ENCODE results near the gene EIF4E3. TPM values are rescaled to one million over a fixed set of nuclear protein-coding genes. Genes with fewer than 3 reads are reported as not detected.
A peak's percentile ranks its signal among the peaks of the same experiment; 100 is the strongest.

The EIF4E3 gene
- total RNA-seq: 10 to 100 TPM; 22.2 to 24.1 TPM
- polyA plus RNA-seq: 50.5 TPM

- peaks cover 0 to 1% of the 10 kb centered on the region in 2 donors for H3K27me3 Mint-ChIP-seq
- H3K4me1 Mint-ChIP-seq: peaks cover 75 to 81% (median 78%) of the 10 kb centered on the region in 3 donors
- peak; percentile 24 to 59 (median 47) for DNase-seq
- Histone ChIP-seq H3K27ac (ENCODE audit: low read depth, low read length) (peak within 1 kb of the TSS; percentile 76), H3K4me3 (ENCODE audit: low read length) (peak within 1 kb of the TSS; percentile 77), H3K9me3 (ENCODE audit: low read length) (no peaks in the 10 kb centered on the region), H3K4me1 (ENCODE audit: insufficient read depth, low read length) (peaks cover 66% of the 10 kb centered on the region), H3K36me3 (ENCODE audit: insufficient read depth, low read length) (no peaks in the 10 kb centered on the region), H3K27me3 (ENCODE audit: insufficient read depth, low read length, poor library complexity, severe bottlenecking) (no peaks in the 10 kb centered on the region)
- H3K36me3 Mint-ChIP-seq: peaks cover 0 to 25% (median 6%) of the 10 kb centered on the region in 3 donors
- peak within 1 kb of the TSS; percentile 94 to 99 (median 97) for H3K27ac Mint-ChIP-seq
- no peaks in the 10 kb centered on the region for H3K9me3 Mint-ChIP-seq
- ChIA-PET CTCF (no interaction called here), POLR2A (no interaction called here)
- peak within 1 kb of the TSS; percentile 93 to 98 (median 95) for H3K4me3 Mint-ChIP-seq
These were observed at the start of gene EIF4E3 for GRCh38 chr3:71725271-71725991. EIF4E3 (minus strand) TSS chr3:71725402; CDS start chr3:71725367, 35 bp downstream.

- no peaks in the 10 kb centered on the region for H3K36me3 ChIP-seq (ENCODE audit: insufficient read depth, low read length)
- H3K4me3 Mint-ChIP-seq: no peak overlapping the region
- CTCF ChIA-PET: no interaction called here
- POLR2A ChIA-PET: no interaction called here
- no peaks in the 10 kb centered on the region for H3K9me3 Mint-ChIP-seq
- no peaks in the 10 kb centered on the region for H3K9me3 ChIP-seq (ENCODE audit: low read length)
- no peak overlapping the region for H3K27ac ChIP-seq (ENCODE audit: low read depth, low read length)
- H3K4me3 ChIP-seq (ENCODE audit: low read length): no peak overlapping the region
- no peak for DNase-seq
- peaks cover 0 to 6% (median 0%) of the 10 kb centered on the region in 3 donors for H3K36me3 Mint-ChIP-seq
- peaks cover 9 to 35% of the 10 kb centered on the region in 2 donors for H3K27me3 Mint-ChIP-seq
- no peak overlapping the region for H3K27ac Mint-ChIP-seq
- H3K27me3 ChIP-seq (ENCODE audit: insufficient read depth, low read length, poor library complexity, severe bottlenecking): no peaks in the 10 kb centered on the region
- H3K4me1 Mint-ChIP-seq: no peaks in the 10 kb centered on the region
- H3K4me1 ChIP-seq (ENCODE audit: insufficient read depth, low read length): no peaks in the 10 kb centered on the region
These were observed 46.7 kb upstream of the EIF4E3 start for GRCh38 chr3:71771884-71772283.

GRCh38 chr3:71771126-71771525 is 45.9 kb upstream of the EIF4E3 start:
- H3K27me3 Mint-ChIP-seq: peaks cover 5 to 29% of the 10 kb centered on the region in 2 donors
- ChIA-PET POLR2A (interaction anchor here (0.5 kb wide), 1 partner anchor 16 kb away, joined by 4 read pairs; no protein-coding TSS in a partner anchor), CTCF (no interaction called here)
- Histone ChIP-seq H3K4me3 (ENCODE audit: low read length) (no peak overlapping the region), H3K27ac (ENCODE audit: low read depth, low read length) (no peak overlapping the region), H3K27me3 (ENCODE audit: insufficient read depth, low read length, poor library complexity, severe bottlenecking) (no peaks in the 10 kb centered on the region), H3K36me3 (ENCODE audit: insufficient read depth, low read length) (no peaks in the 10 kb centered on the region), H3K4me1 (ENCODE audit: insufficient read depth, low read length) (no peaks in the 10 kb centered on the region), H3K9me3 (ENCODE audit: low read length) (no peaks in the 10 kb centered on the region)
- no peak overlapping the region for H3K4me3 Mint-ChIP-seq
- DNase-seq: no peak
- H3K36me3 Mint-ChIP-seq: peaks cover 0 to 6% (median 0%) of the 10 kb centered on the region in 3 donors
- H3K4me1 Mint-ChIP-seq: no peaks in the 10 kb centered on the region
- H3K27ac Mint-ChIP-seq: no peak overlapping the region
- no peaks in the 10 kb centered on the region for H3K9me3 Mint-ChIP-seq

GRCh38 chr3:71763426-71763825 is 38.2 kb upstream of the EIF4E3 start:
- ChIA-PET CTCF (interaction anchor here (0.9 kb wide), 1 partner anchor 96 kb away, joined by 3 read pairs; no protein-coding TSS in a partner anchor), POLR2A (no interaction called here)
- no peaks in the 10 kb centered on the region for H3K27me3 ChIP-seq (ENCODE audit: insufficient read depth, low read length, poor library complexity, severe bottlenecking)
- Mint-ChIP-seq H3K27ac (no peak overlapping the region), H3K36me3 (peaks cover 0 to 1% (median 0%) of the 10 kb centered on the region in 3 donors), H3K4me1 (no peaks in the 10 kb centered on the region), H3K27me3 (peaks cover 13 to 22% of the 10 kb centered on the region in 2 donors), H3K9me3 (no peaks in the 10 kb centered on the region), H3K4me3 (no peak overlapping the region)
- DNase-seq: no peak
- no peaks in the 10 kb centered on the region for H3K36me3 ChIP-seq (ENCODE audit: insufficient read depth, low read length)
- H3K4me1 ChIP-seq (ENCODE audit: insufficient read depth, low read length): no peaks in the 10 kb centered on the region
- no peak overlapping the region for H3K4me3 ChIP-seq (ENCODE audit: low read length)
- no peaks in the 10 kb centered on the region for H3K9me3 ChIP-seq (ENCODE audit: low read length)
- H3K27ac ChIP-seq (ENCODE audit: low read depth, low read length): no peak overlapping the region

- Histone ChIP-seq H3K9me3 (ENCODE audit: low read length) (no peaks in the 10 kb centered on the region), H3K4me3 (ENCODE audit: low read length) (no peak overlapping the region), H3K27ac (ENCODE audit: low read depth, low read length) (no peak overlapping the region), H3K4me1 (ENCODE audit: insufficient read depth, low read length) (no peaks in the 10 kb centered on the region), H3K36me3 (ENCODE audit: insufficient read depth, low read length) (no peaks in the 10 kb centered on the region), H3K27me3 (ENCODE audit: insufficient read depth, low read length, poor library complexity, severe bottlenecking) (peaks cover 2% of the 10 kb centered on the region)
- H3K9me3 Mint-ChIP-seq: no peaks in the 10 kb centered on the region
- peaks cover 2 to 4% (median 3%) of the 10 kb centered on the region in 3 donors for H3K4me1 Mint-ChIP-seq
- no peak overlapping the region for H3K4me3 Mint-ChIP-seq
- POLR2A ChIA-PET: no interaction called here
- H3K27me3 Mint-ChIP-seq: peaks cover 11 to 33% of the 10 kb centered on the region in 2 donors
- H3K27ac Mint-ChIP-seq: no peak overlapping the region
- CTCF ChIA-PET: interaction anchor here (1.6 kb wide), 1 partner anchor 10 kb away, joined by 4 read pairs; no protein-coding TSS in a partner anchor
- H3K36me3 Mint-ChIP-seq: no peaks in the 10 kb centered on the region
- no peak for DNase-seq
These were observed 34.9 kb upstream of the EIF4E3 start for GRCh38 chr3:71760140-71760539.

GRCh38 chr3:71759401-71759800 is 34.2 kb upstream of the EIF4E3 start:
- Mint-ChIP-seq H3K4me3 (peak overlapping the region in 1 of 7 donors; percentile 19), H3K27ac (no peak overlapping the region), H3K9me3 (no peaks in the 10 kb centered on the region), H3K36me3 (no peaks in the 10 kb centered on the region), H3K27me3 (peaks cover 13 to 37% of the 10 kb centered on the region in 2 donors), H3K4me1 (peaks cover 4 to 7% (median 6%) of the 10 kb centered on the region in 3 donors)
- no peaks in the 10 kb centered on the region for H3K4me1 ChIP-seq (ENCODE audit: insufficient read depth, low read length)
- no peak overlapping the region for H3K27ac ChIP-seq (ENCODE audit: low read depth, low read length)
- no peak overlapping the region for H3K4me3 ChIP-seq (ENCODE audit: low read length)
- no peaks in the 10 kb centered on the region for H3K36me3 ChIP-seq (ENCODE audit: insufficient read depth, low read length)
- no peak for DNase-seq
- H3K27me3 ChIP-seq (ENCODE audit: insufficient read depth, low read length, poor library complexity, severe bottlenecking): peaks cover 5% of the 10 kb centered on the region
- H3K9me3 ChIP-seq (ENCODE audit: low read length): no peaks in the 10 kb centered on the region
- ChIA-PET POLR2A (no interaction called here), CTCF (no interaction called here)

- peaks cover 14 to 35% of the 10 kb centered on the region in 2 donors for H3K27me3 Mint-ChIP-seq
- Histone ChIP-seq H3K36me3 (ENCODE audit: insufficient read depth, low read length) (no peaks in the 10 kb centered on the region), H3K4me1 (ENCODE audit: insufficient read depth, low read length) (peaks cover under 1% of the 10 kb centered on the region), H3K27ac (ENCODE audit: low read depth, low read length) (no peak overlapping the region), H3K4me3 (ENCODE audit: low read length) (no peak overlapping the region), H3K9me3 (ENCODE audit: low read length) (no peaks in the 10 kb centered on the region), H3K27me3 (ENCODE audit: insufficient read depth, low read length, poor library complexity, severe bottlenecking) (peaks cover 7% of the 10 kb centered on the region)
- ChIA-PET CTCF (no interaction called here), POLR2A (interaction anchor here (0.5 kb wide), 1 partner anchor 35 kb away, joined by 3 read pairs; no protein-coding TSS in a partner anchor)
- no peak for DNase-seq
- no peak overlapping the region for H3K27ac Mint-ChIP-seq
- no peaks in the 10 kb centered on the region for H3K9me3 Mint-ChIP-seq
- no peak overlapping the region for H3K4me3 Mint-ChIP-seq
- no peaks in the 10 kb centered on the region for H3K36me3 Mint-ChIP-seq
- peaks cover 4 to 8% (median 6%) of the 10 kb centered on the region in 3 donors for H3K4me1 Mint-ChIP-seq
These were observed 32.9 kb upstream of the EIF4E3 start for GRCh38 chr3:71758091-71758490.

GRCh38 chr3:71754610-71755253 is 29.5 kb upstream of the EIF4E3 start:
- Mint-ChIP-seq H3K9me3 (no peaks in the 10 kb centered on the region), H3K27me3 (peaks cover 24 to 40% of the 10 kb centered on the region in 2 donors), H3K27ac (peak overlapping the region in 1 of 8 donors; percentile 36), H3K4me1 (peaks cover 6 to 16% (median 14%) of the 10 kb centered on the region in 3 donors), H3K4me3 (peak overlapping the region; percentile 70 to 88 (median 78)), H3K36me3 (peaks cover 0 to 3% (median 0%) of the 10 kb centered on the region in 3 donors)
- POLR2A ChIA-PET: interaction anchor here (0.6 kb wide), 1 partner anchor 125 kb away, joined by 3 read pairs; no protein-coding TSS in a partner anchor
- Histone ChIP-seq H3K4me1 (ENCODE audit: insufficient read depth, low read length) (peaks cover 6% of the 10 kb centered on the region), H3K27me3 (ENCODE audit: insufficient read depth, low read length, poor library complexity, severe bottlenecking) (peaks cover 25% of the 10 kb centered on the region), H3K27ac (ENCODE audit: low read depth, low read length) (no peak overlapping the region), H3K4me3 (ENCODE audit: low read length) (no peak overlapping the region), H3K9me3 (ENCODE audit: low read length) (no peaks in the 10 kb centered on the region), H3K36me3 (ENCODE audit: insufficient read depth, low read length) (no peaks in the 10 kb centered on the region)
- DNase-seq: no peak
- CTCF ChIA-PET: interaction anchor here (1.3 kb wide), 1 partner anchor 24 kb away, joined by 3 read pairs; no protein-coding TSS in a partner anchor

Data from CD8-positive, alpha-beta memory T cell (primary cell).